ENCODE data around the gene HSPA6. TPM values are rescaled to one million over a fixed set of nuclear protein-coding genes. Genes with fewer than 3 reads are reported as not detected.
A peak's percentile ranks its signal among the peaks of the same experiment; 100 is the strongest.
"Not testable (repeated sequence)": the region's sequence is repeated elsewhere in the genome, so short reads cannot be mapped to it uniquely, and the experiment has no call there.

HSPA6 gene
- total RNA-seq: not detected in 2 replicates
- long read RNA-seq: 0 reads

DNA sequence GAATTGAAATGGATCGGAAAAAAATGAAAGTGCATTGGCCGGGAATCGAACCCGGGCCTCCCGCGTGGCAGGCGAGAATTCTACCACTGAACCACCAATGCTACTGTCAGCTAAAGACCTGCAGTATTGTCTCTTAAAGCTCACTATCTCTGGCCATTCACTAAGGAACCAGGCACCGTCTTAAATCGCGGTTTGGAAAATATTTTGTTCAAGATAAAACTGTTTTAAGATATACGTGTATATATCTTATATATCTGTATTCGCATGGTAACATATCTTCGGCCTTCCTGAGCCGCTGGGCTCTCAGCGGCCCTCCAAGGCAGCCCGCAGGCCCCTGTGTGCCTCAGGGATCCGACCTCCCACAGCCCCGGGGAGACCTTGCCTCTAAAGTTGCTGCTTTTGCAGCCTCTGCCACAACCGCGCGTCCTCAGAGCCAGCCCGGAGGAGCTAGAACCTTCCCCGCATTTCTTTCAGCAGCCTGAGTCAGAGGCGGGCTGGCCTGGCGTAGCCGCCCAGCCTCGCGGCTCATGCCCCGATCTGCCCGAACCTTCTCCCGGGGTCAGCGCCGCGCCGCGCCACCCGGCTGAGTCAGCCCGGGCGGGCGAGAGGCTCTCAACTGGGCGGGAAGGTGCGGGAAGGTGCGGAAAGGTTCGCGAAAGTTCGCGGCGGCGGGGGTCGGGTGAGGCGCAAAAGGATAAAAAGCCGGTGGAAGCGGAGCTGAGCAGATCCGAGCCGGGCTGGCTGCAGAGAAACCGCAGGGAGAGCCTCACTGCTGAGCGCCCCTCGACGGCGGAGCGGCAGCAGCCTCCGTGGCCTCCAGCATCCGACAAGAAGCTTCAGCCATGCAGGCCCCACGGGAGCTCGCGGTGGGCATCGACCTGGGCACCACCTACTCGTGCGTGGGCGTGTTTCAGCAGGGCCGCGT lies at the start of gene HSPA6:
TSS of gene HSPA6 (plus strand) at position 724 of the 925 bp plus-strand sequence. CDS start at position 843, 119 bp downstream.
- not testable (repeated sequence) for H3K9me3 Mint-ChIP-seq; H3K36me3 Mint-ChIP-seq (ENCODE audit: low read depth); H3K4me1 Mint-ChIP-seq
- DNase-seq (ENCODE audit: low read depth, low spot score): peak; percentile 79
- peak within 1 kb of the TSS; percentile 73 for H3K27ac Mint-ChIP-seq (ENCODE audit: unreplicated experiment)
- H3K27me3 Mint-ChIP-seq (ENCODE audit: low read depth): peaks cover 91% of the 10 kb centered on the region
- H3K4me3 Mint-ChIP-seq: peak within 1 kb of the TSS; percentile 95

DNA sequence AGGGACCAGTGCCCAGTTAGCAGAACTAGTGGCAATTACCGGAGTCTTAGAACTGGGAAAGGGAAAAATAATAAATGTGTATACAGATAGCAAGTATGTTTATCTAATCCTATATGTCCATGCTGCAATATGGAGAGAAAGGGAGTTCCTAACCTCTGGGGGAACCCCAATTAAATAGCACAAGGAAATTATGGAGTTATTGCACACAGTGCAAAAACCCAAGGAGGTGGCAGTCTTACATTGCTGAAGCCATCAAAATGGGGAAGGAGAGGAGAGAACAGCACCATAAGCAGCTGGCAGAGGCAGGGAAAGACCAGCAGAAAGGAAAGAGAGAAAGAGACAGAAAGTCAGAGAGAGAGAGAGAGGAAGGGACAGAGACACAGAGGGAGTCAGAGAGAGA lies 46.6 kb upstream of the HSPA6 start:
- H3K4me3 Mint-ChIP-seq, H3K4me1 Mint-ChIP-seq: not testable (repeated sequence)
- peaks cover 60% of the 10 kb centered on the region for H3K27me3 Mint-ChIP-seq (ENCODE audit: low read depth)

DNA sequence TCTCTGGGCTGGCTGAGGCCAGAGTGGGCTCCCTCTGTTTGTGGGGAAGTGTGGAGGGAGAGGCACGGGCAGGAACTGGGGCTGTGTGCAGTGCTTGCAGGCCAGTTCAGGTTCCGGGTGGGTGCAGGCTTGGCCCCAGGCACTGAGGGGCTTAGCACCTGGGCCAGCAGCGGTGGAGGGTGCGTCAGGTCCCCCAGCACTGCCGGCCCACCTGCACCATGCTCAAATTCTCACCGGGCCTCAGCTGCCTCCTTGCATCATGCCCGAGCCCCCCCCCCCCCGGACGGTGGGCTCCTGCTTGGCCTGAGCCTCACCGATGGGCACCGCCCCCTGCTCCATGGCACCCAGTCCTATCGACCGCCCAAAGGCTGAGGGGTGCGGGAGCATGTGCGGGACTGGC lies 45.4 kb upstream of the HSPA6 start:
- H3K4me3 Mint-ChIP-seq: no peak overlapping the region
- no peaks in the 10 kb centered on the region for H3K4me1 Mint-ChIP-seq
- peaks cover 47% of the 10 kb centered on the region for H3K27me3 Mint-ChIP-seq (ENCODE audit: low read depth)
- H3K27ac Mint-ChIP-seq (ENCODE audit: unreplicated experiment): no peak overlapping the region
- H3K36me3 Mint-ChIP-seq (ENCODE audit: low read depth): no peaks in the 10 kb centered on the region
- TF ChIP-seq, protein P1, sequence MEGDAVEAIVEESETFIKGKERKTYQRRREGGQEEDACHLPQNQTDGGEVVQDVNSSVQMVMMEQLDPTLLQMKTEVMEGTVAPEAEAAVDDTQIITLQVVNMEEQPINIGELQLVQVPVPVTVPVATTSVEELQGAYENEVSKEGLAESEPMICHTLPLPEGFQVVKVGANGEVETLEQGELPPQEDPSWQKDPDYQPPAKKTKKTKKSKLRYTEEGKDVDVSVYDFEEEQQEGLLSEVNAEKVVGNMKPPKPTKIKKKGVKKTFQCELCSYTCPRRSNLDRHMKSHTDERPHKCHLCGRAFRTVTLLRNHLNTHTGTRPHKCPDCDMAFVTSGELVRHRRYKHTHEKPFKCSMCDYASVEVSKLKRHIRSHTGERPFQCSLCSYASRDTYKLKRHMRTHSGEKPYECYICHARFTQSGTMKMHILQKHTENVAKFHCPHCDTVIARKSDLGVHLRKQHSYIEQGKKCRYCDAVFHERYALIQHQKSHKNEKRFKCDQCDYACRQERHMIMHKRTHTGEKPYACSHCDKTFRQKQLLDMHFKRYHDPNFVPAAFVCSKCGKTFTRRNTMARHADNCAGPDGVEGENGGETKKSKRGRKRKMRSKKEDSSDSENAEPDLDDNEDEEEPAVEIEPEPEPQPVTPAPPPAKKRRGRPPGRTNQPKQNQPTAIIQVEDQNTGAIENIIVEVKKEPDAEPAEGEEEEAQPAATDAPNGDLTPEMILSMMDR (conservative IDR thresholded peaks at IDR 0.05): no peak
- peaks cover 3% of the 10 kb centered on the region for H3K9me3 Mint-ChIP-seq
- DNase-seq (ENCODE audit: low read depth, low spot score): no peak

More for the DNA sequence above, 46.6 kb upstream of the HSPA6 start:
- H3K27ac Mint-ChIP-seq (ENCODE audit: unreplicated experiment); H3K36me3 Mint-ChIP-seq (ENCODE audit: low read depth); DNase-seq (ENCODE audit: low read depth, low spot score); H3K9me3 Mint-ChIP-seq: not testable (repeated sequence)

DNA sequence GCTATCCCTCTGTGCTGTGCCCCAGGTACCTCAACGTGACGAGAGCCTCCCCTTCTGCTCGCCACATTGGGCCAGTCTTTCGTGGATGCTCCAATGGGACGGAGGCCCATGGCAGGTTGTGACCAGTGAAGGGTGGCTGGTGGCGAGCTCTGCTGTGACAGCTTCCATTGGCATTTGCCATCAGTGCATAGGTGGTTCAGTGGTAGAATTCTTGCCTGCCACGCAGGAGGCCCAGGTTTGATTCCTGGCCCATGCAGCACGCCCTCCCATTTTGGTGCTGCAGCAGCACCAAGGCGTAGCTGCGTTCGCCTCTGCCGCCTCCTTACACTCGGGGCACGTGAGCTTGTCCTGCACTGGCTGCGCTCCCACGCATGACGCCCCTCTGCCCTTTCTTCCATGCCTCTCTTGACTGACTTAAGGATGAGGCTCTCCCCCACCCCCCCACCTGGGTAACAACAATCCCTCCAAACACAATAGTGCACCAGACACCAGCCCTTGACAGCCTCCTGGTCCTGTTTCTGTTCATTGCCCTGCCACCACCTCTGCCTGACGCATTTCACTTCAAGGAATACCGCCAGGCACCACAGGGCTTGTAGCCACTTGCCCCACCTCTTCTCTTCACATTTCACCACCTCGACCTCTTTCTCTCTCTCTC lies 43.8 kb upstream of the HSPA6 start:
- no peaks in the 10 kb centered on the region for H3K36me3 Mint-ChIP-seq (ENCODE audit: low read depth)
- H3K27ac Mint-ChIP-seq (ENCODE audit: unreplicated experiment): no peak overlapping the region
- H3K4me3 Mint-ChIP-seq: no peak overlapping the region
- H3K27me3 Mint-ChIP-seq (ENCODE audit: low read depth): peaks cover 36% of the 10 kb centered on the region
- H3K9me3 Mint-ChIP-seq: peaks cover 3% of the 10 kb centered on the region
- no peaks in the 10 kb centered on the region for H3K4me1 Mint-ChIP-seq
- TF ChIP-seq, protein P1 (conservative IDR thresholded peaks at IDR 0.05): no peak
- DNase-seq (ENCODE audit: low read depth, low spot score): no peak

DNA sequence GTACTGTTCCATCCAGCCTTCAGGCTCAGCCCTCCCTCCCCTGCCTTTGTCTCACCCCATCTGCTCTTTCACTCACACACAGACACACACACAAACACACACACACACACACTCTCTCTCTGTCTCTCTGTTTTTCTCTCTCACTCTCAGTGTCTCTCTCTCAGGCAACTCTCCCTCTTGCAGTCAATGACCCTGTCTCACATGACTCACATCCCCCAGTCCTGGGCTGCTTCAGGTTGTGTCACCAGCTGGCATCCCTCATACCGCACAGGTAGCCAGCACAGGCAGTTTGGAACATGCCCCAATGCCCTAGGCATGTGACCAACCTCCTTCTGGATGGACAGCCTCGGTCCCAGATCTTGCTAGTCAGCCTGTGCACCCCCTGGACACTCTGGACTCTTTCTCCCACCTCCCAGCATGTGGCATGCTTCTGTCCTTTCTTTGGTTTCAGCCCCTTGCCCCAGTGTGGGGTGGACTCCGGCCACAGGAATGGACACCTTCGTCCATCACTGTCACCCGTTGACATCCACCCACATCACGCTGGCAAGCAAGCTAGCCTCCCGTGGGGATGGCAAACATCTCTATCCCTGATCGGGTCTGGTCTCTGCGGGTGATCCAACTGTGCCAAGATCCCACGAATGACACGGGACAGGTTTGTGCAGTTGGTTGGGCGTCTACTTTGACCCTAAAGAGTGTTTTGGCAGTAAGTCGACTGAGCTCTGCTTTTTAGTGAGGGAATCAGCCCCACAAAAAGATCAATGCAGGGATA lies 42.5 kb upstream of the HSPA6 start:
- H3K27me3 Mint-ChIP-seq (ENCODE audit: low read depth): peaks cover 36% of the 10 kb centered on the region
- H3K36me3 Mint-ChIP-seq (ENCODE audit: low read depth): no peaks in the 10 kb centered on the region
- H3K9me3 Mint-ChIP-seq: peaks cover 3% of the 10 kb centered on the region
- no peak for DNase-seq (ENCODE audit: low read depth, low spot score)
- no peaks in the 10 kb centered on the region for H3K4me1 Mint-ChIP-seq
- no peak overlapping the region for H3K4me3 Mint-ChIP-seq
- H3K27ac Mint-ChIP-seq (ENCODE audit: unreplicated experiment): no peak overlapping the region
- TF ChIP-seq, protein P1 (conservative IDR thresholded peaks at IDR 0.05): no peak

DNA sequence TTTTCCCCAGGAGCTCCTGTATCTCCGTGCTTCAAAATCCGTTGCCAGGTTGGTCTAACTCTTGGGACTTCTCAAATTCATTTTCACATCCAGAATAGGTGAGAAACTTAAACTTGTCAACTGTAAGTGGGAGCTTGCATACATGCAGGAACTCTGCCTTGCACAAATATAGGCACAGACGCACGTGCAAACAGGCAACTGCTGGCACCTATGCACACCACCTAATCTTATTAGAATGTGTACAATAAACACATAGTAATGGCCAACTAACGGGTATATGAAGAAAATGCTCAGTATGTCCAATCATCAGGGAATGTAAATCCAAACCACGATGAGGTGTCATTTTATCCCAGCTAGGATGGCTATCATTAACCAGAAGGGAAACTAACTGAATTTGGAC lies 41.7 kb upstream of the HSPA6 start:
- Mint-ChIP-seq H3K36me3 (ENCODE audit: low read depth) (no peaks in the 10 kb centered on the region), H3K4me1 (no peaks in the 10 kb centered on the region), H3K9me3 (peaks cover 3% of the 10 kb centered on the region), H3K27me3 (ENCODE audit: low read depth) (peaks cover 35% of the 10 kb centered on the region), H3K27ac (ENCODE audit: unreplicated experiment) (no peak overlapping the region), H3K4me3 (no peak overlapping the region)
- DNase-seq (ENCODE audit: low read depth, low spot score): no peak
- TF ChIP-seq, protein P1 (conservative IDR thresholded peaks at IDR 0.05): no peak
